Measurements from ENCODE around the gene BCR.
A peak's percentile ranks its signal among the peaks of the same experiment; 100 is the strongest.

BCR gene

GRCh38 chr22:23265368-23265700 is 85.0 kb downstream of the BCR start:
- DNase-seq, result no peak

DNA sequence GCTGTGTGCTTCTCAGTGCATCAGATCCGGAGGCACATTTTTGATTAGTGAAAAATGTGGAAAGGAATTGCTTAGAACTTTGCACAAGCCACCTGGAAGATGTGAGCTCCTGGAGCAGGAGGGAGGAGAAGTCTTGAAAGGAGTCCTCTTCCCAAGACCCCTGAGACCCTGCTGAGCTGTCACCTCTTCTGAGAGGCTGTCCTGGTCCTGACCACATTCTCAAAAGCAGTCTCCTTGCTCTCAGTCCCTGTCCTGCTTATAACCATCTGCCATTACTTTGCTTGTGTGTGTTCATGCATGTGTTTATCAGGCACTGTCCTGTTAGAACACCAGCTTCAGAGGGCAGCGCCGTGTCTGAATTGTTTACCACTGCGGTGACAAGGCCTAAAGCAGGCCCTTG is 86.5 kb downstream of the BCR start:
- DNase-seq, result no peak

GRCh38 chr22:23267226-23268043 is 87.1 kb downstream of the BCR start:
- DNase-seq, result no peak

- DNase-seq, result no peak
Measured at GRCh38 chr22:23268139-23268712, 87.9 kb downstream of the BCR start.

- no peak for DNase-seq
Measured at GRCh38 chr22:23268877-23269276, 88.6 kb downstream of the BCR start.

DNA sequence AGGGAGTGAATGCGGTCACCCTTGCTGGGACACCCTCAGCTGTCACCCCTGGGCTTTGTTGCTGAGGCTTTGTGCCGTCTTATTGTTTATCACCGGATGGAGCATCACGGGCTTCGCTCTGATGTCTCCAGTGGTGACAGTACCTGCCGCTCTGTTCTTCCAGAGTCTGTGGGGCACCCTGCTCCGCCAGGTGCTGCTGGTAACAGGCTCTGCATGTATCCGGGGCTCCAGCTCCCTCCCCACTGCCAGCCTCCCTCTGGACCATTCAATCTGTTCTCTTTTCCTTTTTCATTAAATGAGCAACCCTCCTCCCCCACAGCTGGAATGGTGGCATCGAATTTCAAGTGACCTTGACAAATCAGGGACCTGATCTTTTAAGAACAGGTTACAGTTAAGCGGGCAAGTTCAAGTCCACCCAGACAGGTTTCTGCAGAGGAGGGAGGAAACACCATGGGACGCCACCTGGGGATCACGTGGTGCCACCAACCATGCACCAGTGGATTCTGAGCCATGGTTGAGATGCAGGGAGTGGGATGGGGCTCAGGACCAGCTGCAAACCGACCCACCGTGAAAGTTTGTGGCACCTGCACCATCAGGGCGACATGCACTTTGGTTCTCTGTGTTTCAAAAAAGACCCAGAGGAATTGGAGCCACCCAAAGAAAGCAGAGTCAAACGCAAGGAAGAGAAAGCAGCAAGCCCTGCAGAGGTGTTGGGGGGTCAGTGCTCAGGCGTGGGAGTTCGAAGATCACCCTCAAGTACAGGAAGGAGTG is 89.3 kb downstream of the BCR start:
- DNase-seq, result no peak

GRCh38 chr22:23270212-23270733 is 90.0 kb downstream of the BCR start:
- peak; percentile 50 for DNase-seq

- no peak for DNase-seq
Measured at GRCh38 chr22:23270798-23271596, 90.7 kb downstream of the BCR start.

- no peak for DNase-seq
Measured at GRCh38 chr22:23271597-23271908, 91.2 kb downstream of the BCR start.

GRCh38 chr22:23272371-23272770 is 92.1 kb downstream of the BCR start:
- no peak for DNase-seq

GRCh38 chr22:23272834-23273233 is 92.5 kb downstream of the BCR start:
- DNase-seq, result no peak

- DNase-seq, result no peak
Measured at GRCh38 chr22:23273445-23274145, 93.3 kb downstream of the BCR start.

- no peak for DNase-seq
Measured at GRCh38 chr22:23274146-23274526, 93.8 kb downstream of the BCR start.

- DNase-seq, result no peak
Measured at GRCh38 chr22:23274891-23275694, 94.8 kb downstream of the BCR start.

GRCh38 chr22:23275751-23276150 is 95.4 kb downstream of the BCR start:
- DNase-seq, result no peak

DNA sequence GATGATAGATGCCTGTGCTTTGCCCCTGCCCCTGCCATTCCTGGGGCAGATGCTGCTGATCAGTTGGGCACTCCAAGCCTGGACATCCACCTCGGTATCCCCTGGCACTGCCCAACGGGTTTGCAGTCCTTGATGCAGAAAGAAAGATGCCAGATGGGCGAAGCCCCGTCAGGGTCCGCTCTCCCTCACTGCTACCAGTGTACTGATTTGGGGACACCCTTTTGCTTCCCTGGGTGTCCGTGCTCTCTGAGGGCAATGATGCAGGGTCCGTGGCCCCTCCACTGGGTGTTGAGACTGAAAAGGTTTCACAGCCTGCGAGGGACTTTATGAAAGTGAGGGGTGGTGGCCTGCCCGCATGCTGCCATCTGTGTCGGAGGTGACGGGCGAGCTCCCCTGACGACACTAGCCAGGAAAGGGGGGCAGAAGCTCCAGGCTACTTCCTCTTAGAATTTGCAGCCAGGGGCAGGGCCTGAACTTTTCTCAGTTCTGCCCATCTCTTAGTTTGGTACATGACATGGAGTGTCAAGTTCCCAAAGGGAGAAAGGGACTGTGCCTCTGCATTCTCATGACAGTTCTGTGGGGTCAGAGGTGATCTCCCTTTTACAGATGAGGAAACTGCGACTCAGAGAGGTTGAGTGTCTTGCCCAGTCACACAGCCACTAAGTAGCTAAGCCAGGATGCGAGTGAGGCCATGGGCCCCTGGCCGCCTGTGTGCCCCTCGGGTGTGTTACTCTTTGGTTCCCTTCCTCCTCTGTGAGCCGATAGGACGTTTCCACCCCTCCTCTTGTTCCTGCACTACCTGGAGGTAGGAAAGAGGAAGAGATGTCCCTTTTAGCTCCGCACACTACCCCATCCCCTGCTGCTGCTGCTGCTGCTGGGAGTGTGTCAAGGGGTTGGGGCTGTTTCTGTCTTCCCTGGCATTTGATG is 96.6 kb downstream of the BCR start:
- no peak for DNase-seq

GRCh38 chr22:23277583-23278295 is 97.4 kb downstream of the BCR start:
- no peak for DNase-seq

- no peak for DNase-seq
Measured at GRCh38 chr22:23278883-23279675, 98.8 kb downstream of the BCR start.

DNA sequence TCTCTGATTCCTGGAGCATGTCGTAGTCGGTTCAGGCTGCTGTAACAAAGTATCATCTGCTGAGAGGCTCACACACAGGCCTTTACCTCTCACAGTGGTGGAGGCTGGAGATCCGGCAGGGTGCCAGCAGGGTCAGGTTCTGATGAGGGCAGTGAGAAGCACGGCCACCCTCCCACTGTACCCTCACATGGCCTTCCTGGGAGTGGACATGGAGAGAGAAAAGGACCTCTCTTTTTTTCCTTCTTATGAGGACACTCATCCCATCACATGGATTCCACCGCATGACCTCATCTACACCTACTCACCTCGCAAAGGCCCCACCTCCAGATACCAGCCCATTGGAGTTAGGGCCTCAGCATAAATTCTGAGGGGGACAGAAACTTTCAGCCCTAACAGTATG is 99.5 kb downstream of the BCR start:
- no peak for DNase-seq

Measured in midbrain (tissue), 1 donor.